Breast epithelium (tissue), 3 donors: ENCODE data around the gene LTBP4.

Experiments
- CTCF ChIP-seq, 3 donors: fragments of 450-650 bp; IDR thresholded peaks; one replicate each; pipeline ENCODE4 v1.5.1; 2016 to 2017; ENCODE audit warnings: antibody characterized with exemption in 3 of 3, mild to moderate bottlenecking in 3 of 3, moderate library complexity in 3 of 3
- POLR2A ChIP-seq: fragments of 450-650 bp; IDR thresholded peaks from one replicate; pipeline ENCODE4 v1.6.1; 2016; ENCODE audit warnings: antibody characterized with exemption, mild to moderate bottlenecking, moderate library complexity
- POLR2AphosphoS5 ChIP-seq, 3 donors: sonication (generic); formaldehyde crosslinking; IDR thresholded peaks; one replicate each; pipeline ENCODE4 v1.6.1; 2017; ENCODE audit warnings: antibody characterized with exemption in 3 of 3

DNA sequence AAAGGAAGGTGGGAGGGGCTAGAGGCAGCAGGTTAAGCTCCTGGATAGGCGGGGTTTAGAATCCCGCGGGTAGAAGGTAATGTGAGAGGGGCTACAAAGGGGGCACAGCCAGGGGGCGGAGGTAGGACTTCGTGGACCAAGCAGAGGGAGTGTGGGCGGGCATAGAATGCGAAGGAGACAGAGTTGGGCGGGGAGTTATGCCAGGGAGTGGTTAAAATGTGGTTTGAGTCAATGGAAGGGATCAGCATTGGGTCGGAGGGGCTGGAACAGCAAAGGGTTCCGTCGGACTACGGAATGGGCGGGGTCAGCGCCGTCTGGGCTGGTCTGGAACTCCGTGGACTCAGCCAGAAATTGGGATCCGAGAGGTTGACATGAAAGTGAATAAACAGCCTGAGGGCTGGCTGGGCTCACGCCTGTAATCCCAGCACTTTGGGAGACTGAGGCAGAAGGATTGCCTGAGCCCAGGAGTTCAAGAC is 3.0 kb downstream of the LTBP4 start:
- TF ChIP-seq CTCF (IDR thresholded peaks at IDR 0.05) (no peak), POLR2A (no peak), POLR2AphosphoS5 (IDR thresholded peaks at IDR 0.05) (no peak)
